ENCODE results near the gene FN1.
"Not testable (repeated sequence)": the region's sequence is repeated elsewhere in the genome, so short reads cannot be mapped to it uniquely, and the experiment has no call there.

FN1 gene

GRCh38 chr2:215332872-215333595 lies 102.8 kb downstream of the FN1 start:
- no peak for DNase-seq (ENCODE audit: low spot score)

GRCh38 chr2:215328066-215328465 lies 107.8 kb downstream of the FN1 start:
- DNase-seq (ENCODE audit: low spot score): no peak

DNA sequence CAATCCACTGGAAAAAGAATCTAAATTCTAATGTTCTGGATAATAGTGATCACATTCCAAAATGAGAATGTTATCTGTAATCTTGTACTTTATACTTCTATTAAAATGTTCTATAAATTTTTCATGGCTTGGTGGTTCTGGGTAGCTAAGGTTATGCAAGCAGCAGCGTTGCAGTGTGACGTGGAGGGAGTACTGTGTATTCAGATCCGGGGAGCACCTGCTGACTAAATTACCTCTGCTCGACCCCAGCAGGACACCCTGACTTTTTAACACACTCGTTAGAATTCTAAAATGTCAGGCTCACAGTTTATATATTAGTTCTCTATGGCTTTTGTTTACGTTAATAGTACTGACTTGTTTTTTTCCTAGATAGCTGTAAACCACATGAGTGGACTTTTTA lies 111.1 kb downstream of the FN1 start:
- no peak for DNase-seq (ENCODE audit: low spot score)

GRCh38 chr2:215320679-215321078 lies 115.2 kb downstream of the FN1 start:
- DNase-seq (ENCODE audit: low spot score): no peak

- DNase-seq (ENCODE audit: low spot score): no peak
These were observed 115.8 kb downstream of the FN1 start for GRCh38 chr2:215320102-215320501.

DNA sequence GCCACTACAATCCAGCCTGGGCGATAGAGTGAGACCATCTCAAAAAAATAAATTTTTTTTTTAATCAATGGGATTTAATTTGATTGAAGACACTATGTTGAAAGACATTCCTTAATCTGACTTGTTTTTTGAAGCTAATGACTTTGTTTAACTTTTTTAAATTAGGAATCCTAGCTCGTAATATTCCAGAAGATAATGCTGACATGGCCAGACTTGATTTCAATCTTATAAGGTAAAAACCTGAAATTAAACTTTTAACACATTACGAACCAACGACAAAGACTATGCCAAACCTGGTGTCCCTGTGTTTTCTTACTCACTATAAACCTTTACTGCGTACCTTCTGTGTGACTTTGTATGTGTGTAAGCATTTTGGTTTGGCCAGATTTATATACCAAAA lies 116.4 kb downstream of the FN1 start:
- no peak for DNase-seq (ENCODE audit: low spot score)

DNA sequence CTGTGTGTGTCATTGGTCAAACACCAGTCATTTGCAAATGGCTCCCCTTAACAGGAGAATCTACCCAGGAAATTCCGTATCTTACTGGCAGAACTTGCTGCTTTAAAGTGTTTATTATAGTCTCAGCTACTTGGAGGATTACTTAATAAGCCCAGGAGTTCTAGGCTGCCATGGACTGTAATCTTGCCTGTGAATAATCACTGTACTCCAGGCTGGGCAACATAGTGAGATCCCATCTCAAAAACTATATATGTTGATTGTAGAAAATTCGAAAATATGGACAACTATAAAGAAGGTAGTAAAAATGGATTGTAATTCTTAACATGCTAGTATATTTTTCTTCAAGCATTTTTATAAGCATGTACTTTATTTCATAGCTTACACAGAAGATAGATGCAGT lies 119.5 kb downstream of the FN1 start:
- no peak for DNase-seq (ENCODE audit: low spot score)

DNA sequence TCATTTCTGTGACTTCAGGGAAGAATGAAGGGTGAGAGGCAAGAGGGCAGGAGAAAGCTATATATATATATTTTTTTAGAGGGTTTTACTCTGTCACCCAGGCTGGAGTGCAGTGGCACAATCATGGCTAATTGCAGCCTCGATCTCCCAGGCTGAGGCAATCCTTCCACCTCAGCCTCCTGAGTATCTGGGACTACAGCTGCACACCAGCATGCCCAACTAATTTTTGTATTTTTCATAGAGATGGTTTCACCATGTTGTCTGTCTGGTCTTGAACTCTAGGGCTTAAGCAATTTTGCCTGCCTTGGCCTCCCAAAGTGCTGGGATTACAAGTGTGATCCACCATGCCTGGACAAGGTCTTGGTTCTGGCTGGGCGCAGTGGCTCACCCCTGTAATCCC lies 120.6 kb downstream of the FN1 start:
- DNase-seq (ENCODE audit: low spot score): no peak

- DNase-seq (ENCODE audit: low spot score): no peak
These were observed 121.0 kb downstream of the FN1 start for GRCh38 chr2:215314896-215315295.

GRCh38 chr2:215313255-215313613 lies 122.6 kb downstream of the FN1 start:
- DNase-seq (ENCODE audit: low spot score): no peak

GRCh38 chr2:215311625-215312396 lies 124.1 kb downstream of the FN1 start, which contains the start of gene ATIC:
ATIC (plus strand) TSS chr2:215312059; CDS start chr2:215312143, 84 bp downstream.
- DNase-seq (ENCODE audit: low spot score): peak; percentile 94

GRCh38 chr2:215311259-215311624 lies 124.6 kb downstream of the FN1 start:
- DNase-seq (ENCODE audit: low spot score): not testable (repeated sequence)
